Omental fat pad (tissue), 4 donors: Measurements from ENCODE around the gene BMAL1. TPM values are rescaled to one million over a fixed set of nuclear protein-coding genes. Genes with fewer than 3 reads are reported as not detected.
A peak's percentile ranks its signal among the peaks of the same experiment; 100 is the strongest.

ENCODE experiments used
- ATAC-seq: fragments of 150-250 bp; one replicate; pipeline ENCODE4 v1.9.1; 2016; ENCODE audit warnings: mild to moderate bottlenecking, moderate library complexity; ENCODE audit not compliant: low FRiP score
- DNase-seq: peaks from one replicate; pipeline ENCODE4 v3.0.0-alpha.2; 2019; ENCODE audit warnings: low spot score
- CTCF ChIP-seq, 3 donors: fragments of 450-650 bp; IDR thresholded peaks; one replicate each; pipeline ENCODE4 v1.5.1; 2016 to 2017; ENCODE audit warnings: antibody characterized with exemption in 3 of 3, mild to moderate bottlenecking in 3 of 3, moderate library complexity in 2 of 3
- total RNA-seq, 4 donors: library from RNA; depleted of rRNA; stranded (reverse); fragments of >200 nt; gene quantifications; one replicate each; pipeline ENCODE4 v1.1.0, GENCODE V29; 2016

Gene BMAL1
- total RNA-seq, 4 donors from 2014 or later, result 52.5 to 60.5 (median 53.9) TPM

GRCh38 chr11:13339195-13340153 lies 61.9 kb downstream of the BMAL1 start:
- peak; percentile 76 for ATAC-seq

GRCh38 chr11:13341026-13341425 lies 63.4 kb downstream of the BMAL1 start:
- ATAC-seq, result no peak
- TF ChIP-seq CTCF (IDR thresholded peaks at IDR 0.05), result no peak

More at GRCh38 chr11:13339195-13340153, 61.9 kb downstream of the BMAL1 start:
- no peak for TF ChIP-seq CTCF (IDR thresholded peaks at IDR 0.05)
- no peak for DNase-seq

GRCh38 chr11:13343067-13343466 lies 65.5 kb downstream of the BMAL1 start:
- DNase-seq (no peak), ATAC-seq (no peak)
- no peak for TF ChIP-seq CTCF (IDR thresholded peaks at IDR 0.05)

More at GRCh38 chr11:13341026-13341425, 63.4 kb downstream of the BMAL1 start:
- DNase-seq, result no peak

GRCh38 chr11:13343931-13344717 lies 66.5 kb downstream of the BMAL1 start:
- peak; percentile 74 for DNase-seq
- peak; percentile 42 for ATAC-seq
- peak in 1 of 3 donors; percentile 15 for TF ChIP-seq CTCF (IDR thresholded peaks at IDR 0.05)

GRCh38 chr11:13344818-13345217 lies 67.2 kb downstream of the BMAL1 start:
- ATAC-seq, result no peak
- DNase-seq, result no peak
- TF ChIP-seq CTCF (IDR thresholded peaks at IDR 0.05), result no peak

- TF ChIP-seq CTCF (IDR thresholded peaks at IDR 0.05), result no peak
- no peak for ATAC-seq
- no peak for DNase-seq
Observed at GRCh38 chr11:13346470-13346869, 68.9 kb downstream of the BMAL1 start.
